ENCODE data around the gene COPG1.

DNA sequence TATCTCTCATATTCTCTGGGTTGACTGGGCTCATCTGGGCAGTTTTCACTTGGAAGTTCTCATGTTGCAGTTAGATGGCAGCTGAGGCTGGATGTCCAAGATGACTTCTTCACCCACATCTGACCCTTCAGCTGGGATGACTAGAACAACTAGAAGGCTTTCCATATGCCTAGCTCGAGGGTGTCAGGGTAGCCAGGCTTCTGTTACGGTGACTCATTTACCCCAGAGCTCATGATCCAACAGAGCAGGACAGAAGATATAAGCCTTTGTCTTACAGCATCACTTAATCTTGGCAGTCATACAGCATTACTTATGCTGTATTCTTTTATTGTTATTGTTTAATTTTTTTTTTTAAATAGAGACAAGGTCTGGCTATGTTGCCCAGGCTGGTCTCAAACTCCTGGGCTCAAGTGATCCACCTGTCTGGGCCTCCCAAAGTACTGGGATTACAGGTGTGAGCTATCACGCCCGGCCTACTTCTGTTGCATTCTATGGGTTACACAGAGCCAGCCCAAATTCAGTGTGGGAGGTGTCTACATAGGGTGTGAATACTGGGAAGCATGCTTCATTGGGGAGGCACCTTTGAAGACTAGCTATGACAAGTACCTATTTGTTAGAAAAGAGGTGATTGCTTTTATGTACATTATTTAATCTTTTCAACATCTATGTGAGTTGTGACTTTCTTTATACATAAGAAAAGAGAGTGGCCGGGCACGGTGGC lies 40.0 kb downstream of the COPG1 start:
- TF ChIP-seq, protein P1, sequence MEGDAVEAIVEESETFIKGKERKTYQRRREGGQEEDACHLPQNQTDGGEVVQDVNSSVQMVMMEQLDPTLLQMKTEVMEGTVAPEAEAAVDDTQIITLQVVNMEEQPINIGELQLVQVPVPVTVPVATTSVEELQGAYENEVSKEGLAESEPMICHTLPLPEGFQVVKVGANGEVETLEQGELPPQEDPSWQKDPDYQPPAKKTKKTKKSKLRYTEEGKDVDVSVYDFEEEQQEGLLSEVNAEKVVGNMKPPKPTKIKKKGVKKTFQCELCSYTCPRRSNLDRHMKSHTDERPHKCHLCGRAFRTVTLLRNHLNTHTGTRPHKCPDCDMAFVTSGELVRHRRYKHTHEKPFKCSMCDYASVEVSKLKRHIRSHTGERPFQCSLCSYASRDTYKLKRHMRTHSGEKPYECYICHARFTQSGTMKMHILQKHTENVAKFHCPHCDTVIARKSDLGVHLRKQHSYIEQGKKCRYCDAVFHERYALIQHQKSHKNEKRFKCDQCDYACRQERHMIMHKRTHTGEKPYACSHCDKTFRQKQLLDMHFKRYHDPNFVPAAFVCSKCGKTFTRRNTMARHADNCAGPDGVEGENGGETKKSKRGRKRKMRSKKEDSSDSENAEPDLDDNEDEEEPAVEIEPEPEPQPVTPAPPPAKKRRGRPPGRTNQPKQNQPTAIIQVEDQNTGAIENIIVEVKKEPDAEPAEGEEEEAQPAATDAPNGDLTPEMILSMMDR (IDR thresholded peaks at IDR 0.05) = no peak
- TF ChIP-seq POLR2AphosphoS5 (IDR thresholded peaks at IDR 0.05) (no peak), POLR2A (IDR thresholded peaks at IDR 0.05) (no peak)
